Activated naive CD8-positive, alpha-beta T cell treated with anti-CD3 and anti-CD28 coated beads, Interleukin-2, amount 50 U/mL, for 24 hours (primary cell): ENCODE measurements around the gene LTC4S.

Experiments
- ATAC-seq: fragments of 150-1000 bp; cut with Tn5 transposase; one replicate; pipeline ENCODE4 v1.10.0; 2021
- DNase-seq: peaks from one replicate; pipeline ENCODE4 v3.0.0; 2021
- H3K27ac Mint-ChIP-seq: one replicate; pipeline ENCODE4 v1.8.0; 2021; ENCODE audit warnings: mild to moderate bottlenecking, mixed read lengths
- H3K27me3 Mint-ChIP-seq: one replicate; pipeline ENCODE4 v1.8.0; 2021; ENCODE audit warnings: mixed read lengths
- H3K36me3 Mint-ChIP-seq: one replicate; pipeline ENCODE4 v1.8.0; 2021; ENCODE audit warnings: low read depth, mixed read lengths
- H3K4me1 Mint-ChIP-seq: one replicate; pipeline ENCODE4 v1.8.0; 2021; ENCODE audit warnings: mixed read lengths
- H3K4me3 Mint-ChIP-seq: one replicate; pipeline ENCODE4 v1.8.0; 2021; ENCODE audit warnings: mild to moderate bottlenecking, moderate library complexity, mixed read lengths
- H3K9me3 Mint-ChIP-seq: one replicate; pipeline ENCODE4 v1.8.0; 2021; ENCODE audit warnings: mixed read lengths

LTC4S gene

GRCh38 chr5:179840766-179841165, 47.0 kb downstream of the LTC4S start:
- H3K36me3 Mint-ChIP-seq: peaks cover 36% of the 10 kb centered on the region
- no peak for ATAC-seq
- H3K4me3 Mint-ChIP-seq: no peak overlapping the region
- no peak for DNase-seq
- peaks cover 18% of the 10 kb centered on the region for H3K4me1 Mint-ChIP-seq
- no peaks in the 10 kb centered on the region for H3K27me3 Mint-ChIP-seq
- H3K9me3 Mint-ChIP-seq: peaks cover 5% of the 10 kb centered on the region
- H3K27ac Mint-ChIP-seq: no peak overlapping the region

GRCh38 chr5:179841621-179842020, 47.8 kb downstream of the LTC4S start:
- no peak for ATAC-seq
- H3K4me3 Mint-ChIP-seq: no peak overlapping the region
- H3K9me3 Mint-ChIP-seq: peaks cover 5% of the 10 kb centered on the region
- H3K27me3 Mint-ChIP-seq: no peaks in the 10 kb centered on the region
- H3K4me1 Mint-ChIP-seq: peaks cover 10% of the 10 kb centered on the region
- DNase-seq: no peak
- H3K36me3 Mint-ChIP-seq: peaks cover 32% of the 10 kb centered on the region
- H3K27ac Mint-ChIP-seq: no peak overlapping the region
